AG04449 (cell line): ENCODE data around the gene CCDC33.
A peak's percentile ranks its signal among the peaks of the same experiment; 100 is the strongest.

Experiments used
- CTCF ChIA-PET: fragments of 350-600 bp; formaldehyde crosslinking; extraction: SDS; loops from one replicate; lab custom pipeline; 2021; ENCODE audit warnings: antibody characterized with exemption; lab: Yijun Ruan, JAX
- POLR2A ChIA-PET: fragments of 400-600, 350-600 bp; formaldehyde crosslinking; extraction: SDS; loops from one replicate; lab custom pipeline; 2020; ENCODE audit warnings: antibody characterized with exemption, inconsistent platforms; lab: Yijun Ruan, JAX
- DNase-seq: peaks from one replicate; pipeline ENCODE4 v3.0.0-alpha.2; 2010; ENCODE audit warnings: low read depth, low spot score
- H3K4me3 ChIP-seq: 2 replicates; pipeline ENCODE4 v1.5.1; 2011; ENCODE audit warnings: low read depth, mild to moderate bottlenecking, control low read depth, low read length
- TF ChIP-seq, protein P1 (sequence below): IDR thresholded peaks from one replicate; pipeline ENCODE4 v1.5.1; 2011; ENCODE audit warnings: mild to moderate bottlenecking, moderate library complexity, low read length, control low read depth, inconsistent platforms; ENCODE audit not compliant: insufficient read depth; ENCODE audit errors: missing control alignments

CCDC33 gene

DNA sequence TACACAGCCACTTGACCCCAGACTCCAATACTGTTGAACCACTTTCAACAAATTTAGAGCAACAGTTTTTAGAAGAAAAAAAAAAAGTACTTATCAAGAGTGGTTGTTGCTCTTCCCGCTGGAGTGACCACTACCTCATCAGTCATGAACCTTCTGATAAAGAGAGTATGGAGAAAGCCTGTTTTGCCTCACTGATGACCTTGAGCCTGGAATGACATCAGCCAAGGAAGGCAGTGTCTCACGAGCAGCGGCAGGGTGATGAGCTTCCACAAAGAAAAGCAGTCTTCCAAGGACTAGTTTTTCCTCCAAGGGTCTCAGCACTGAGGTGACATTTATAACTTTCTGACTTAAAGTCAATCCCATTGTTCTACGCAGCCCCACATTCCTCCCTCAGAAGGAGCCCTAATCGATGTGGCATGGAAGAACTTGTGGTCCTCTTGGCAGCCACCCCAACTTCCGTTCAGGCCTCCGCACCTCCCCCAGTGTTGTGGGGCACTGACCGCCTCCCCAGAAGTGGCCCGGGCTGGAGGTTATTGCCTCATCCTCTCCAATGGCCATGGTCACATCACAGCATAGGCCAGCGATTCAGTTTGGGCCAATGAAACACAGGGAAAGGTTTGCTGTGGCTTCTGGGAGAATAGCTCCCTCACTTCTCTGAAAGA, 133.1 kb downstream of the CCDC33 start:
- ChIA-PET CTCF (interaction anchor here (0.6 to 32.0 kb wide), 8 partner anchors 9 to 402 kb away, joined by 3 to 1700 read pairs (median 60); partner anchors contain the start of gene SEMA7A), POLR2A (no interaction called here)
- no peak overlapping the region for H3K4me3 ChIP-seq
- DNase-seq, result no peak
- TF ChIP-seq, protein P1, sequence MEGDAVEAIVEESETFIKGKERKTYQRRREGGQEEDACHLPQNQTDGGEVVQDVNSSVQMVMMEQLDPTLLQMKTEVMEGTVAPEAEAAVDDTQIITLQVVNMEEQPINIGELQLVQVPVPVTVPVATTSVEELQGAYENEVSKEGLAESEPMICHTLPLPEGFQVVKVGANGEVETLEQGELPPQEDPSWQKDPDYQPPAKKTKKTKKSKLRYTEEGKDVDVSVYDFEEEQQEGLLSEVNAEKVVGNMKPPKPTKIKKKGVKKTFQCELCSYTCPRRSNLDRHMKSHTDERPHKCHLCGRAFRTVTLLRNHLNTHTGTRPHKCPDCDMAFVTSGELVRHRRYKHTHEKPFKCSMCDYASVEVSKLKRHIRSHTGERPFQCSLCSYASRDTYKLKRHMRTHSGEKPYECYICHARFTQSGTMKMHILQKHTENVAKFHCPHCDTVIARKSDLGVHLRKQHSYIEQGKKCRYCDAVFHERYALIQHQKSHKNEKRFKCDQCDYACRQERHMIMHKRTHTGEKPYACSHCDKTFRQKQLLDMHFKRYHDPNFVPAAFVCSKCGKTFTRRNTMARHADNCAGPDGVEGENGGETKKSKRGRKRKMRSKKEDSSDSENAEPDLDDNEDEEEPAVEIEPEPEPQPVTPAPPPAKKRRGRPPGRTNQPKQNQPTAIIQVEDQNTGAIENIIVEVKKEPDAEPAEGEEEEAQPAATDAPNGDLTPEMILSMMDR, result no peak

GRCh38 chr15:74369756-74370155, 133.6 kb downstream of the CCDC33 start:
- no peak overlapping the region for H3K4me3 ChIP-seq
- CTCF ChIA-PET, result interaction anchor here (1.0 to 32.0 kb wide), 8 partner anchors 9 to 401 kb away, joined by 3 to 1700 read pairs (median 62); partner anchors contain the start of gene SEMA7A
- TF ChIP-seq, protein P1, result no peak
- POLR2A ChIA-PET, result no interaction called here
- no peak for DNase-seq

DNA sequence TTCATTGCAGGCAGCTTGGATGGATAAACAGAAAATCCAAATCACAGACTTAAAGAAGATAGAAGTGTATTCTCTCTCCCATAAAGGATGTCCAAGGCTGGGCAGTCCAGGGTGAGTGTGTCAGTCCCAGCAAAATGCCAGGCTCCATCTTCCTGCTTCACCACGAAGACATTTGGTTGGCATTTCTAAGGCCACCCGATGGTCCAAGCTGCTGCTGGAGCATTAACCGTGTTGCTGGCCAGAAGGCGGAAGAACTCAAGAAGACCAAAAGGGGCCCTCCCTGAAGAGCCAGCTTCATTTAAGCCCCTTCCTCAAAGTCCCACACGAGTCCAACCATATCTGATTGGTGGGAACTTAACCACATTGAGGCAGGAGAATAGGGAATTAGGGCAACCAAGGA, 134.3 kb downstream of the CCDC33 start:
- no peak overlapping the region for H3K4me3 ChIP-seq
- TF ChIP-seq, protein P1, result no peak
- no peak for DNase-seq
- ChIA-PET POLR2A (no interaction called here), CTCF (interaction anchor here (0.9 to 32.0 kb wide), 8 partner anchors 8 to 400 kb away, joined by 3 to 1700 read pairs (median 62); partner anchors contain the start of gene SEMA7A)

GRCh38 chr15:74373056-74373650, 137.0 kb downstream of the CCDC33 start:
- TF ChIP-seq, protein P1, result no peak
- ChIA-PET POLR2A (no interaction called here), CTCF (interaction anchor here (0.7 to 32.0 kb wide), 20 partner anchors 9 to 582 kb away, joined by 3 to 1700 read pairs (median 10); partner anchors contain the start of genes CLK3, SEMA7A and UBL7)
- H3K4me3 ChIP-seq, result no peak overlapping the region
- no peak for DNase-seq

GRCh38 chr15:74373731-74374647, 137.9 kb downstream of the CCDC33 start:
- TF ChIP-seq, protein P1, result peak; percentile 93
- DNase-seq, result no peak
- POLR2A ChIA-PET, result no interaction called here
- peak overlapping the region; percentile 75 for H3K4me3 ChIP-seq
- CTCF ChIA-PET, result interaction anchor here (0.7 to 32.0 kb wide), 41 partner anchors 7 to 581 kb away, joined by 3 to 1700 read pairs (median 6); partner anchors contain the start of genes CLK3, CYP11A1, SEMA7A and UBL7
